Measurements from ENCODE around the gene POLR1E.

- TF ChIP-seq CTCF (IDR thresholded peaks at IDR 0.05 in 4 of 5, conservative IDR thresholded peaks at IDR 0.05 in 1 of 5): no peak
- no peak for TF ChIP-seq POLR2A (IDR thresholded peaks at IDR 0.05)
Measured at GRCh38 chr9:37512437-37512836, 26.7 kb downstream of the POLR1E start.
